PC-3 (cell line): Measurements from ENCODE around the gene GNPTG. TPM values are rescaled to one million over a fixed set of nuclear protein-coding genes. Genes with fewer than 3 reads are reported as not detected.

Source experiments
- ATAC-seq: fragments of 200-7000 bp; cut with Tn5 transposase; 2 replicates; pipeline ENCODE4 v1.9.1; 2020; ENCODE audit warnings: mild to moderate bottlenecking, moderate library complexity
- BruUV-seq: library from RNA; stranded (reverse); fragments of 400-500 nt; replicated peaks from 2 replicates; lab custom pipeline; 2021; lab: Mats Ljungman, UMichigan
- CTCF ChIA-PET: fragments of 300-600 bp; sonication (Branson Sonifier 250); formaldehyde crosslinking; loops from one replicate; lab custom pipeline; 2022; ENCODE audit warnings: antibody characterized with exemption; lab: Charles Lee
- POLR2A ChIA-PET: fragments of 300-600 bp; sonication (Branson Sonifier 250); formaldehyde crosslinking; loops from one replicate; lab custom pipeline; 2022; ENCODE audit warnings: antibody characterized with exemption; ENCODE audit not compliant: unreplicated experiment; lab: Charles Lee
- DNase-seq: peaks from one replicate; pipeline ENCODE4 v3.0.0-alpha.2; 2015
- H2AFZ ChIP-seq: fragments of 300-600 bp; sonication (generic); 2 replicates; pipeline ENCODE4 v1.6.0; 2016; ENCODE audit warnings: antibody characterized with exemption, low read length
- H3F3A ChIP-seq: fragments of 300-600 bp; sonication (generic); one replicate; pipeline ENCODE4 v1.6.0; 2017; ENCODE audit warnings: antibody characterized with exemption, low read length, control low read depth, mild to moderate bottlenecking; ENCODE audit not compliant: unreplicated experiment
- H3K27ac ChIP-seq: fragments of 300-600 bp; sonication (generic); 2 replicates; pipeline ENCODE4 v1.5.1; 2016; ENCODE audit warnings: mild to moderate bottlenecking, low read length
- H3K27me3 ChIP-seq: fragments of 300-600 bp; sonication (generic); 2 replicates; pipeline ENCODE4 v1.6.1; 2016; ENCODE audit warnings: low read length, mixed read lengths
- H3K36me3 ChIP-seq: fragments of 300-600 bp; sonication (generic); 2 replicates; pipeline ENCODE4 v1.6.1; 2016; ENCODE audit warnings: low read depth, mixed run types, low read length, mixed read lengths
- H3K4me1 ChIP-seq: fragments of 300-600 bp; sonication (generic); 2 replicates; pipeline ENCODE4 v1.5.1; 2016; ENCODE audit warnings: low read length; ENCODE audit not compliant: insufficient read depth
- H3K4me2 ChIP-seq: fragments of 300-600 bp; sonication (generic); 2 replicates; pipeline ENCODE4 v1.6.0; 2016; ENCODE audit warnings: low read length
- H3K4me3 ChIP-seq: fragments of 300-600 bp; sonication (generic); 2 replicates; pipeline ENCODE4 v1.5.1; 2016; ENCODE audit warnings: mild to moderate bottlenecking, low read length, mixed read lengths
- H3K79me2 ChIP-seq: fragments of 300-600 bp; sonication (generic); 2 replicates; pipeline ENCODE4 v1.6.1; 2017; ENCODE audit warnings: low read length, mixed read lengths
- H3K9ac ChIP-seq: fragments of 300-600 bp; sonication (generic); 2 replicates; pipeline ENCODE4 v1.6.0; 2016; ENCODE audit warnings: mild to moderate bottlenecking, low read length
- H3K9me2 ChIP-seq: fragments of 300-600 bp; sonication (generic); replicated peaks from 2 replicates; pipeline ENCODE4 v1.6.1; 2016; ENCODE audit warnings: mixed run types, low read length, mixed read lengths
- H3K9me3 ChIP-seq: fragments of 300-600 bp; sonication (generic); 2 replicates; pipeline ENCODE4 v1.6.1; 2016; ENCODE audit warnings: low read length, mixed read lengths
- H4K20me1 ChIP-seq: fragments of 300-600 bp; sonication (generic); 2 replicates; pipeline ENCODE4 v1.6.1; 2016; ENCODE audit warnings: low read length, mixed read lengths
- EZH2 ChIP-seq: fragments of 300-600 bp; sonication (generic); IDR thresholded peaks from one replicate; pipeline ENCODE4 v1.6.1; 2017; ENCODE audit warnings: antibody characterized with exemption, mild to moderate bottlenecking, low read length; ENCODE audit not compliant: unreplicated experiment
- EZH2phosphoT487 ChIP-seq: fragments of 300-600 bp; sonication (generic); IDR thresholded peaks from 2 replicates; pipeline ENCODE4 v1.6.1; 2018; ENCODE audit warnings: mild to moderate bottlenecking, antibody characterized with exemption, low read length, borderline replicate concordance
- intact Hi-C: fragments of 100-400 bp; cut with micrococcal nuclease; formaldehyde crosslinking; loops from 2 replicates; pipeline ENCODE4 v1.9.0; 2023
- total RNA-seq: library from RNA; depleted of rRNA; stranded (reverse); fragments of >200 nt; gene quantifications from 2 replicates; pipeline ENCODE4 v1.2.3, GENCODE V29; 2014
- TF ChIP-seq, protein P1 (sequence below): fragments of 300-600 bp; sonication (generic); conservative IDR thresholded peaks from 2 replicates; pipeline ENCODE4 v1.5.1; 2017; ENCODE audit warnings: antibody characterized with exemption, low read depth, mild to moderate bottlenecking, low read length

The GNPTG gene
- total RNA-seq, 1 experiment from 2014 or later: 36.3 TPM

DNA sequence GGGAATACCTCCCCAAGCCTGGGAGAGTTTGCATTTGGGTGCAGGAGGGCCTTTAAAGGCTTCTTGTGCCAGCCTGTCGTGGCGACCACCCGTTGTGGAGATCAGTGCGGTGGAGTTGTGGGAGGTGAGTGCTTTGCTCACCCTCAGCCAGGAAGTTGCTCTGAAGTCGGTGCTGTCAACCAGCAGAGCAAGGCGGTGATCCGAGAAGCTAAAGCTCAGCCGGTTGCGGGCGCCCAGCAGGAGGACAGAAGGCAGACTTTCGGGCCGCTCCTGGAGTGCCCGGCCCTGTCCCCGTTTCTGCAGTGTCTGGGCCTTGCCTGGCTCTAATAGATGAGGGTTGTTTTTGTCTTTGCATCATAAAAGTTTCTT, 40.9 kb upstream of the GNPTG start:
- peak overlapping the region; percentile 100 for H3K4me2 ChIP-seq
- H3K4me1 ChIP-seq: peaks cover 10% of the 10 kb centered on the region; the same call in 1 of the 2 replicates
- H3K79me2 ChIP-seq: peaks cover 58% of the 10 kb centered on the region
- BruUV-seq: no TSS peak
- POLR2A ChIA-PET: no interaction called here
- CTCF ChIA-PET: no interaction called here
- DNase-seq (no peak), ATAC-seq (no peak)
- H3K27ac ChIP-seq: no peak overlapping the region
- TF ChIP-seq, protein P1, sequence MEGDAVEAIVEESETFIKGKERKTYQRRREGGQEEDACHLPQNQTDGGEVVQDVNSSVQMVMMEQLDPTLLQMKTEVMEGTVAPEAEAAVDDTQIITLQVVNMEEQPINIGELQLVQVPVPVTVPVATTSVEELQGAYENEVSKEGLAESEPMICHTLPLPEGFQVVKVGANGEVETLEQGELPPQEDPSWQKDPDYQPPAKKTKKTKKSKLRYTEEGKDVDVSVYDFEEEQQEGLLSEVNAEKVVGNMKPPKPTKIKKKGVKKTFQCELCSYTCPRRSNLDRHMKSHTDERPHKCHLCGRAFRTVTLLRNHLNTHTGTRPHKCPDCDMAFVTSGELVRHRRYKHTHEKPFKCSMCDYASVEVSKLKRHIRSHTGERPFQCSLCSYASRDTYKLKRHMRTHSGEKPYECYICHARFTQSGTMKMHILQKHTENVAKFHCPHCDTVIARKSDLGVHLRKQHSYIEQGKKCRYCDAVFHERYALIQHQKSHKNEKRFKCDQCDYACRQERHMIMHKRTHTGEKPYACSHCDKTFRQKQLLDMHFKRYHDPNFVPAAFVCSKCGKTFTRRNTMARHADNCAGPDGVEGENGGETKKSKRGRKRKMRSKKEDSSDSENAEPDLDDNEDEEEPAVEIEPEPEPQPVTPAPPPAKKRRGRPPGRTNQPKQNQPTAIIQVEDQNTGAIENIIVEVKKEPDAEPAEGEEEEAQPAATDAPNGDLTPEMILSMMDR: no peak
- TF ChIP-seq EZH2phosphoT487: no peak
- no peak for TF ChIP-seq EZH2
- intact Hi-C loops: no loop called here
- no peaks in the 10 kb centered on the region for H3K27me3 ChIP-seq
- H3K36me3 ChIP-seq: peaks cover 19% of the 10 kb centered on the region; the same call in 1 of the 2 replicates
- H3K9me3 ChIP-seq: no peaks in the 10 kb centered on the region
- peak overlapping the region; percentile 92 for H3K9ac ChIP-seq
- no peaks in the 10 kb centered on the region for H3K9me2 ChIP-seq
- peaks cover 43% of the 10 kb centered on the region for H4K20me1 ChIP-seq
- H3K4me3 ChIP-seq: peak overlapping the region; percentile 85
- H3F3A ChIP-seq: no peaks in the 10 kb centered on the region
- H2AFZ ChIP-seq: no peak overlapping the region

DNA sequence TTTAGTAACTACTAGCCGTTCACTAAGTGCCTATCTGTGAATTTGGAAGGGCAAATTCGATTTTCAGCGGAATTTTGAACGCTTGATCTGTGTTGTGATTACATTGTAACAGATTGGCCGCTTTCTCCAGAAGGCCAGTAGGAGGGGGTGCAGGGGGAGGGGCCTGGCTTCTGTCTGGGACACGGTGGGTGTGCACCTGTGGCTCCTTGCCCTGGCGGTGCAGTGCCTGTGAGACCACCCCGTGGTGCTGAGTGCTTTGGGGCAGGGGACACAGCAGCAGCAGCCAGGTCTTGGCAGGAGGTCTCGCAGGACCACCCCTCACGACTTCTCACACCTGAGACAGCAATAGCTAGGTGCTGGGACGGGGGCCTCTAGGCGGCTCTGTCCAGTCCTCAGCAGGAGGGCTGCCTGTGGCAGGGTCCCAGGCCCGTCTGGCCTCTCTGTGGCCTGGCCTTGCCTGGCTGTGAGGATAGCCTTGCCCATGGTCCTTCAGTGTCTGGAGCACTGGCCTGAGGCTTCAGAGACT, 40.5 kb upstream of the GNPTG start:
- Histone ChIP-seq H4K20me1 (peaks cover 43% of the 10 kb centered on the region), H3K36me3 (peaks cover 23% of the 10 kb centered on the region), H3K9me2 (no peaks in the 10 kb centered on the region), H3K9me3 (no peaks in the 10 kb centered on the region), H3K4me2 (peak overlapping the region; percentile 100), H3F3A (no peaks in the 10 kb centered on the region), H3K27me3 (no peaks in the 10 kb centered on the region), H2AFZ (no peak overlapping the region), H3K9ac (peak overlapping the region; percentile 92), H3K4me3 (peak overlapping the region; percentile 85), H3K79me2 (peaks cover 59% of the 10 kb centered on the region), H3K4me1 (peaks cover 10% of the 10 kb centered on the region; the same call in 1 of the 2 replicates), H3K27ac (no peak overlapping the region)
- no peak for ATAC-seq
- TF ChIP-seq EZH2phosphoT487: no peak
- no peak for TF ChIP-seq EZH2
- TF ChIP-seq, protein P1: no peak
- intact Hi-C loops: no loop called here
- DNase-seq: no peak
- POLR2A ChIA-PET: no interaction called here
- CTCF ChIA-PET: no interaction called here
- no TSS peak for BruUV-seq

DNA sequence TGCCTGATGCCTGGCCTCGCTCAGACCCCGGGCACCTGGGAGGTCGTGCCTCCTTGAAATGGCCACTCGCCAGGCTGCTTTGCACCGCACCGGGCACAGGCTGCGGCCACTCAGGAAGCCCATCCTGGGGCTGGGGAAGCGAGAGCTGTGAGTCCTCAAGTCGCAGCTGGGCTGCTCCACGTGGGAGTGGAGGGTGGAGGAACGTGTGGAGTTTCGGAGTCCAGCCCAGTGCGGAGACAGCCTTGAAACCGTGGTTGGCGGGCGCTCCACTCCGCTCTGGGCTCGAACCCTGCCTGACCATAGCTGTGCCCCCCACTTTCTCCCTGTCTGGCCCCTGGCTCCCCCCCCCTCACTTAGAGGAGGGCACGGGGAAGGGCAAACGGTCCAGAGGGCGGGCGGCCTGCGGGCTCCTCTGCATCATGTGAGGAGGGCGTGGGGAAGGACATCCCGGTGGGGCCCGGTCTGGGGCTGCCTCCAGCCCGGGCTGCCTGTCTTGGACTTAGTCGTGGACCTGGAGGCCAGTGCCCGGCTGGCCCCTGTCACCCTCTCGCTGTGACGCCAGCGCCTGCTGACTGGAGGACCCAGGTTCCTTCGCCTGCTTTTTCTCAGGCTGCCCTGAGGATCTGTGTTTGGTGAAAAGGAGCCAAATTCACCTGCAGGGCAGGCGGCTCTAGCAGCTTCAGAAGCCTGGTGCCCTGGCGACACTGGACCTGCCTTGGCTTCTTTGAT, 39.8 kb upstream of the GNPTG start:
- peaks cover 43% of the 10 kb centered on the region for H4K20me1 ChIP-seq
- no peak overlapping the region for H2AFZ ChIP-seq
- peaks cover 10% of the 10 kb centered on the region; the same call in 1 of the 2 replicates for H3K4me1 ChIP-seq
- peak overlapping the region; percentile 92; the same call in 1 of the 2 replicates for H3K9ac ChIP-seq
- H3K9me2 ChIP-seq: no peaks in the 10 kb centered on the region
- H3F3A ChIP-seq: no peaks in the 10 kb centered on the region
- TF ChIP-seq EZH2phosphoT487: no peak
- no peak for TF ChIP-seq EZH2
- TF ChIP-seq, protein P1: no peak
- no peak for ATAC-seq
- ChIA-PET CTCF (no interaction called here), POLR2A (no interaction called here)
- no TSS peak for BruUV-seq
- no peaks in the 10 kb centered on the region for H3K9me3 ChIP-seq
- peak overlapping the region; percentile 100 for H3K4me2 ChIP-seq
- H3K27ac ChIP-seq: no peak overlapping the region
- peaks cover 29% of the 10 kb centered on the region for H3K36me3 ChIP-seq
- peak overlapping the region; percentile 85 for H3K4me3 ChIP-seq
- no peaks in the 10 kb centered on the region for H3K27me3 ChIP-seq
- DNase-seq: no peak
- intact Hi-C loops: no loop called here
- peaks cover 65% of the 10 kb centered on the region for H3K79me2 ChIP-seq
